GM19238 (cell line): Measurements from ENCODE around the gene OSBPL6.
"Not testable (repeated sequence)": the region's sequence is repeated elsewhere in the genome, so short reads cannot be mapped to it uniquely, and the experiment has no call there.

ENCODE experiments used
- DNase-seq: peaks from one replicate; pipeline ENCODE4 v3.0.0; 2011; ENCODE audit warnings: low spot score; ENCODE audit not compliant: insufficient read length

The OSBPL6 gene

GRCh38 chr2:178397002-178397605 lies 202.8 kb downstream of the OSBPL6 start:
- no peak for DNase-seq

GRCh38 chr2:178401994-178402437 lies 207.7 kb downstream of the OSBPL6 start:
- DNase-seq, result no peak

GRCh38 chr2:178403671-178404306 lies 209.5 kb downstream of the OSBPL6 start:
- no peak for DNase-seq

- peak; percentile 57 for DNase-seq
Observed at GRCh38 chr2:178404368-178404767, 210.1 kb downstream of the OSBPL6 start.

GRCh38 chr2:178409261-178409660 lies 214.9 kb downstream of the OSBPL6 start:
- DNase-seq, result no peak

DNA sequence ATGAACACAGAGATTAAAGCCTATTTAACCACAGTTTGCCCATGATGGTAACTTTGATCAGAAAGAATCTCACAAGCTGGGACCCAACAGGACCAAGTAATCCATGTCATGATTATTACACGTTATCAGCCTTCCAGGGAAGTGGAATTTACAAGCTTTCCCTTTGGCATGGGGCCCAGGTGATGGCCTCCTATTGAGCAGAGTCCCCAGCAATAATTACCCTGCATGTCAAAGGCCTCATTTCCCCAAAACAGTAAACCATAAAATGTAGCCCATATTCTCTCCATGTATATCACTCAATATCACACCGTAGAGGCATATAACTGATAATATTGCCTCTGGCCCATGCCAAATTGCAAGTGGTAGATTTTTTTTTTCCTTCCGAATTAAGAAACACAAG lies 217.7 kb downstream of the OSBPL6 start:
- DNase-seq, result no peak

DNA sequence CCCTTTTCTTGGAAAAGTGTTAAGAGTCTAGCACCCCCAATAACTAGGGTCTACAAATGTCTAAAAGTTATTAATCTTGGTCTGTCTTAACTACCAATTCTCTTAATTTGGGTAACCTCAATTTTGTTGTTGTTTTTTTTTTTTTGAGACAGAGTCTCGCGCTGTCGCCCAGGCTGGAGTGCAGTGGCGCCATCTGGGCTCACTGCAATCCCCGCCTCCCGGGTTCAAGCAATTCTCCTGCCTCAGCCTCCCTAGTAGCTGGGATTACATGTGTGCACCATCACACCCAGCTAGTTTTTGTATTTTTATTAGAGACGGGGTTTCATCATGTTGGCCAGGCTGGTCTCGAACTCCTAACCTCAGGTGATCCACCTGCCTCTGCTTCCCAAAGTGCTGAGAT lies 218.1 kb downstream of the OSBPL6 start:
- DNase-seq, result not testable (repeated sequence)

DNA sequence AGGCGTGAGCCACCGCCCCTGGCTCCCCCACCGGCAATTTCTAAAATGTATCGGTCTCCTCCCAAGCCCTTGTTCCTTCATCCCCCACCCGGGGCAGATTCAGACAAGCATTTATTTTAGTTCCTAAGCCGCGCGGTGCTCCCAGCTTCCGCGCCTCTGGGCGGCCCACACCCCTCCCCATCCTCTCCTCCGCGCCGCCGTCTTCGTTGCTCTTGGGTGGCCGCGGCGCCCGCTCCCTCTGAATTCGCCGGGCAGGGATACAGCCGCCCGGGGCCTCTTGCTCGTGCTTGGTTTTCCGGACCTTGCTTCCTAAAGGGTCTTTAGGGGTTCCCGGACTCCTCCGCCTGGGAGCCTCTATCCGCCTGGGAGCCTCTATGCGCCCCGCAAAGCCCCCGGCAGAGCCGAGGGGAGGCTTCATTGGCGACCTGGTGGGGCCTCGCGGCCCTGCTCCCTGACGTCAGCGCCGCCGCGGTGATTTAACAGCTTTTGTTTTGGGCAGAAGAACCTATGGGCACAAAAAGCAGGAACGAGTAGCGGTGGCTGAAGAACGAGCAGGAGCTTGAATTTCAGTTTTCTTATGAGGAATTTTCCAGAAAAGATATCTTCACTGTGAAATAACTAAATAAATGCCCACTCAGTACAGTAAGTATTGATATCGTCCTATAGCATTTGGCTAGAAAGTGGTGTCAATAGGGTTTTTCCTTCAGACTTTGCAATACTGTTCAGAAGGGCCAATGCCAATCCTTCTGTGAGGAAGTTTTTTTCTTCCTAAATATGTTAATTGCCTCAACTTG lies 219.4 kb downstream of the OSBPL6 start:
- peak; percentile 37 for DNase-seq

GRCh38 chr2:178414266-178415247 lies 220.2 kb downstream of the OSBPL6 start:
- peak; percentile 42 for DNase-seq

DNA sequence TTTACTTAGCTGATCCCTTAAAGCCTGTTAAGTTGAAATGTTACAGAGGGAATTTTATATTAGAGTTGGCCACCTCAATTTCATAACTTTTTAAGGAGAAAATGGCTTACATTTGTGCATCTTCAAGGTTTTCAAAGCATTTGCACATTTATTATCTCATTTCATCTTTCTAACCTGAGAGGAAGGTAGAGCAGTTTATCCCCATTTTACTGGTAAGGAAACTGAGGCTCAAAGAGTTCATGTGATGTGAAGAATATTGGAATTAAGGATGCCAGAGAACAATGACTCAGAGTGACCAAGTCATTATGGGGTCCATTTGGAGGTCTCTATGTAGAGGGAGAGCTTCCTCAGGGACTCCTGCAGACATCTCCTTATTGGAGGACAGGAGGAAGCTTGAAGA lies 221.7 kb downstream of the OSBPL6 start:
- DNase-seq, result no peak

- no peak for DNase-seq
Observed at GRCh38 chr2:178417916-178418315, 223.6 kb downstream of the OSBPL6 start.

GRCh38 chr2:178418426-178418825 lies 224.1 kb downstream of the OSBPL6 start:
- DNase-seq, result no peak

GRCh38 chr2:178419123-178419522 lies 224.8 kb downstream of the OSBPL6 start:
- no peak for DNase-seq

GRCh38 chr2:178420463-178420999 lies 226.2 kb downstream of the OSBPL6 start:
- no peak for DNase-seq

- no peak for DNase-seq
Observed at GRCh38 chr2:178422097-178422496, 227.8 kb downstream of the OSBPL6 start.

- DNase-seq, result not testable (repeated sequence)
Observed at GRCh38 chr2:178423746-178424145, 229.4 kb downstream of the OSBPL6 start.

DNA sequence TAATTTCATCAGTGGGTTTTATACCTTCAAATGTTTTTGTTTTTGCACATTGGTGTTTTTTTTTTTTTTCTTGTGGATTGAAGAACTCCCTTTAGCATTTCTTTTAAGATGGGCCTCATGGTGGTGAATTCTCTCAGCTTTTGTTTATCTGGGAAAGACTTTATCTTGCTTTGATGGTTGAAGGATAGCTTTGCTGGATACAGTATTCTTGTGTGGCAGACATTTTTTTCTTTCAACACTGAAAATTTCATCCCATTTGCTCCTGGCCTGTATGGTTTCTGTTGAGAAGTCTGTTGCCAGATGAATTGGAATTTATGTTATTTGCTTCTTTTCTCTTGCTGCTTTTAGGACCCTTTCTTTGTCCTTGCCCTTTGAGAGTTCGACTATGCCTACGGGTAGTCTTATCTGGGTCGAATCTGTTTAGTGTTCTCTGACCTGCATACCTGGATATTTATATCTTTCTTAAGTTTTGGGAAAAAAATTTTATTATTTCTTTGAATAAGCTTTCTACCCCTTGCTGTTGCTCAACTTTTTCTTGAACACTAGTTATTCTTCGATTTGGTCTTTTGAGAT lies 231.0 kb downstream of the OSBPL6 start:
- no peak for DNase-seq

DNA sequence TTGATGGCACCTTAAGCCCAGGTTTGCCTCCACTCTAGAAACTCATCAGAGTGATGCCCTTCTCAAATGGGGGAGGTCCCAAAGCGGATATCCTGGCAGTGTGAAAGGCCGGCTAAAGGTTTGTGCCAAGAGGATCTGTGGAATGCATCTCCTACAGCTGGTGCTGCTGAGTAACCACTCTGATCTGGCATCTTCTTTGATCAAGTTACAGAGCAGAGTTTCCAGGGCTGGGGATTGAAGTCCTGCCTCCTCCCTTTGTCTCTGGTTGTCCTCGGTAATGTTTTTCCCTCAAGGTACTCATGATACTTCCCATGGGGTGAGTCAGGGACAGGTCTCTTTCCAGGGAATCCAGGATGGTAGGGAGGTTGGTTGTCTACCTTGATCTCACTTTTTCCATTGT lies 232.1 kb downstream of the OSBPL6 start:
- DNase-seq, result no peak

DNA sequence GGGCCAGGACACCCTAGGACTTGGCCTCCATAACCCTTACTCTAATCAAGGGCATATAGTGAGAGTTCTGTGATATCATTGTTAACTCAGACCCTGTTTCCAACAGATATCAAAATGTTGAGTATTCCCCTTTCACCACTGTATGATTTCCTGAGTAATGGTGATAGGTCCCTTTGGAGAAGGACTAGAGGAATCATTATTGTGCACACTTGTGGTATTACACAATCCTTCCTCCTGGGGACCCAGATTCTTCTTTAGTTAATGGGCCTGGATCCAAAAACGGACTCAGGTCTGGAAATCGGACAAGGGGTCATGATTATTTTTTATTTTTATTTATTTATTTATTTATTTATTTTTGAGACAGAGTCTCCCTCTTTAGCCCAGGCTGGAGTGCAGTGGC lies 233.1 kb downstream of the OSBPL6 start:
- DNase-seq, result no peak

DNA sequence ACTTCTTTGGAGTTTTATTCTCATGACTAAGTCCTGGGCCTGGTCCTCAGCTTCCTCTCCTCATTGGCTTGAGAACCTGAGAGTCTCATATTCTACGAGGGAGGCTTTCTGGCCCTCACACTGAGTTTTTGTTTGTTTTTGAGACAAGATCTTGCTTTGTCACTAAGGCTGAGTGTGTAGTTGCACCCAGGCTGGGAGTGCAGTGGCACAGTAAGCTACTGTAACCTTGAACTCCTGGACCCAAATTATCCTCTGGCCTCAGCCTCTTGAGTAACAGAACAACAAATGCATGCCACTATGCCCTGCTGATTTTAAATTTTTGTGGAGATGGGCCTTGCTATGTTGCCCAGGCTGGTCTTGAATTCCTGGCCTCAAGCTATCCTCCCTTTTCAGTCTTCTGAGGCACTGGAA lies 234.1 kb downstream of the OSBPL6 start:
- no peak for DNase-seq

GRCh38 chr2:178429336-178429735 lies 235.0 kb downstream of the OSBPL6 start:
- DNase-seq, result no peak
